Measurements from ENCODE around the gene TUBB6.

- no peak for TF ChIP-seq CTCF (IDR thresholded peaks at IDR 0.05)
- TF ChIP-seq POLR2A (IDR thresholded peaks at IDR 0.05): no peak
These were observed 14.2 kb upstream of the TUBB6 start for GRCh38 chr18:12293831-12294230.

Data from heart left ventricle (tissue), 13 donors.